Endothelial cell (in vitro differentiated cells): Measurements from ENCODE around the gene SLC66A2. TPM values are rescaled to one million over a fixed set of nuclear protein-coding genes. Genes with fewer than 3 reads are reported as not detected.

Source experiments
- DNase-seq: peaks from one replicate; pipeline ENCODE4 v3.0.0; 2021; ENCODE audit warnings: low spot score
- H3K27ac Mint-ChIP-seq: one replicate; pipeline ENCODE4 v1.8.0; 2021; ENCODE audit warnings: mixed read lengths, inconsistent platforms; ENCODE audit not compliant: unreplicated experiment
- H3K27me3 Mint-ChIP-seq: one replicate; pipeline ENCODE4 v1.8.0; 2021; ENCODE audit warnings: mild to moderate bottlenecking, moderate library complexity, mixed read lengths, inconsistent platforms; ENCODE audit not compliant: unreplicated experiment
- H3K36me3 Mint-ChIP-seq: one replicate; pipeline ENCODE4 v1.8.0; 2021; ENCODE audit warnings: mild to moderate bottlenecking, low read depth, mixed read lengths, inconsistent platforms; ENCODE audit not compliant: unreplicated experiment
- H3K4me1 Mint-ChIP-seq: one replicate; pipeline ENCODE4 v1.8.0; 2021; ENCODE audit warnings: mild to moderate bottlenecking, mixed read lengths, inconsistent platforms; ENCODE audit not compliant: unreplicated experiment
- H3K4me3 Mint-ChIP-seq: one replicate; pipeline ENCODE4 v1.8.0; 2021; ENCODE audit warnings: mild to moderate bottlenecking, mixed read lengths, inconsistent platforms; ENCODE audit not compliant: unreplicated experiment
- H3K9me3 Mint-ChIP-seq: one replicate; pipeline ENCODE4 v1.8.0; 2021; ENCODE audit warnings: mixed read lengths, inconsistent platforms; ENCODE audit not compliant: unreplicated experiment
- total RNA-seq: library from RNA; stranded (reverse); fragmentation: NEBNext Ultra II Directional; extraction: Animal tissue kit (Norgen Biotek cat#: 25700); gene quantifications from one replicate; pipeline ENCODE4 v1.2.1, GENCODE V29; 2021; ENCODE audit not compliant: unreplicated experiment
- TF ChIP-seq, protein P1 (sequence below): fragments of 200-600 bp; sonication (generic); IDR thresholded peaks from one replicate; pipeline ENCODE4 v1.5.0; 2021; ENCODE audit warnings: antibody characterized with exemption; ENCODE audit not compliant: unreplicated experiment

SLC66A2 gene
- total RNA-seq, 1 donor from 2014 or later: 31.8 TPM

DNA sequence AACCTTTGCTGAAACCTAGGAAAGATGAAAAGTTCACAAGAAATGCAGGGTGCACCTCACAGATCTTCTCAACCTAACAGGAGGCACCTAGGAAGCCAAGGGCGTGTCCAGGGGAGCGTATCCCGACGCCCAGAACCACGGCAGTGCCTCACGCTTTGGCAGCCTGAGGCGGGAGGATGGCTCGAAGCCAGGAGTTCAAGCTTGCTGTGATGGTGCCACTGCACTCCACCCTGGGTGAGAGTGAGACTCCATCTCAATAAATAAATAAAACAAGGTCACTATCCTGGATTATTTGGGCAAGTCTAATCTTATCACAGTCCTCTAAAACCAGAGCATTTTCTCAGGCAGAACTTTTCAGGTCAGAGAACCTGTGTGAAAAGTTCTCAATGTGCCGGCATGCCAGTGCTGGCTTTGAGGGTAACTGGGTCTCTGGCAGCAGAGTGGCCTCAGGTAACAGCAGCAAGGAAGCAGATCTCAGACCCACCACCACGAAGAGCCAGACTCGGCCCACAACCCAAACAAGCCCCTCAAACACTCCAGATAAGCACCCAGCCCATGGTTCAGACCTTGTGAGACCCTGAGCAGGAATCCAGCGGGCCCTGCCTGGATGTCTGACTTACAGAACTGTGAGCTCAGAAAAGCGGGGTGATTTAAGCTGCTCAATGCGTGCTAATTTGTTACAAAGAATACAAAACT, 24.7 kb upstream of the SLC66A2 start:
- no peak overlapping the region for H3K27ac Mint-ChIP-seq
- no peak for DNase-seq
- H3K36me3 Mint-ChIP-seq: peaks cover 24% of the 10 kb centered on the region
- no peak overlapping the region for H3K4me3 Mint-ChIP-seq
- no peaks in the 10 kb centered on the region for H3K9me3 Mint-ChIP-seq
- TF ChIP-seq, protein P1, sequence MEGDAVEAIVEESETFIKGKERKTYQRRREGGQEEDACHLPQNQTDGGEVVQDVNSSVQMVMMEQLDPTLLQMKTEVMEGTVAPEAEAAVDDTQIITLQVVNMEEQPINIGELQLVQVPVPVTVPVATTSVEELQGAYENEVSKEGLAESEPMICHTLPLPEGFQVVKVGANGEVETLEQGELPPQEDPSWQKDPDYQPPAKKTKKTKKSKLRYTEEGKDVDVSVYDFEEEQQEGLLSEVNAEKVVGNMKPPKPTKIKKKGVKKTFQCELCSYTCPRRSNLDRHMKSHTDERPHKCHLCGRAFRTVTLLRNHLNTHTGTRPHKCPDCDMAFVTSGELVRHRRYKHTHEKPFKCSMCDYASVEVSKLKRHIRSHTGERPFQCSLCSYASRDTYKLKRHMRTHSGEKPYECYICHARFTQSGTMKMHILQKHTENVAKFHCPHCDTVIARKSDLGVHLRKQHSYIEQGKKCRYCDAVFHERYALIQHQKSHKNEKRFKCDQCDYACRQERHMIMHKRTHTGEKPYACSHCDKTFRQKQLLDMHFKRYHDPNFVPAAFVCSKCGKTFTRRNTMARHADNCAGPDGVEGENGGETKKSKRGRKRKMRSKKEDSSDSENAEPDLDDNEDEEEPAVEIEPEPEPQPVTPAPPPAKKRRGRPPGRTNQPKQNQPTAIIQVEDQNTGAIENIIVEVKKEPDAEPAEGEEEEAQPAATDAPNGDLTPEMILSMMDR: no peak
- peaks cover 3% of the 10 kb centered on the region for H3K4me1 Mint-ChIP-seq
- H3K27me3 Mint-ChIP-seq: peaks cover 4% of the 10 kb centered on the region

DNA sequence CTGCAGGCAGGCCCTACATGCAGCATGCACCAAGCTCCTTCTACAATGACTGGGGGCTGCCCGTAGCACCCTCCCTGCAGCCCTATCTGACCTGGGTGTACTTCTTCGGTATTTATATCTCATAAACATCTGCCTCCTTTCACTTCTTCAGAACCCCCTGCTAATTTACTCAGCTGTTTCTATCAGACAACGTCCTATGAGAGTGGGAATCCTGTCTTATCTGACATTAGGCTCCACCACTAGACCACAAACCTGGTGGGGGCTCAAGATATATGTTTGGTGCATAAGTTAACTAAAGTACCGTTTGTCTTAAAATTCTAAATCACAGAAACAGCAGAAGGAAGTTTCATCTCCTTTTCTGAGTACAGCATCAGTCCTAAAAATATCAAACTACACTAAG, 23.6 kb upstream of the SLC66A2 start:
- no peak overlapping the region for H3K4me3 Mint-ChIP-seq
- DNase-seq: no peak
- no peaks in the 10 kb centered on the region for H3K9me3 Mint-ChIP-seq
- H3K4me1 Mint-ChIP-seq: peaks cover 3% of the 10 kb centered on the region
- TF ChIP-seq, protein P1: no peak
- no peak overlapping the region for H3K27ac Mint-ChIP-seq
- H3K27me3 Mint-ChIP-seq: peaks cover 4% of the 10 kb centered on the region
- peaks cover 27% of the 10 kb centered on the region for H3K36me3 Mint-ChIP-seq

DNA sequence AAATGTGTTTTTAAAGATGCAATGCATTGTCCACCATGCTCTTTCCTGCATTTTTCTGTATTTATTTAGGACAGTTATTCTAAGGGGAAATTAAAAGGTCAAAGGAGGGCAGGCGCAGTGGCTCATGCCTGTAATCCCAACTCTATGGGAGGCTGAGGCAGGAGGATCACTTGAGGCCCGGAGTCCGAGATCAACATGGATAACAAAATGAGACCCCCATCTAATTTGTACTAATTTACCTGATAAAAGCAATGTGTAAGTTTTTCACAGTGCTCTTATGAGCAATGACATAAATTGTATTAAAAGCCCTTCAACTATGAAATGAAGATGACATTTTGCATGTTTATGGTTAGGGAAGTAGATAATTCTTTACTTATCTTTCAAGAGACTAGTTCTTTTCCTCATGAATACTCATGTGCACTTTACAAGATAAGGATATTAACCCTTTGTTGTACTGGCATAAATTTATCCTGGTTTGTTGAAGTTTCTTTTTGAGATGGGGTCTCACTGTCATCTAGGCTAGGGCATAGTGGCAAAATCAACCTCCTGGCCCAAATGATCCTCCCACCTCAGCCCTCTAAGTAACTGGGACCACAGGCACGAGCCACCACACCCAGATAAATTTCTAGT, 22.7 kb upstream of the SLC66A2 start:
- DNase-seq: no peak
- peaks cover 4% of the 10 kb centered on the region for H3K27me3 Mint-ChIP-seq
- peaks cover 27% of the 10 kb centered on the region for H3K36me3 Mint-ChIP-seq
- no peaks in the 10 kb centered on the region for H3K9me3 Mint-ChIP-seq
- TF ChIP-seq, protein P1: no peak
- H3K27ac Mint-ChIP-seq: no peak overlapping the region
- H3K4me3 Mint-ChIP-seq: no peak overlapping the region
- no peaks in the 10 kb centered on the region for H3K4me1 Mint-ChIP-seq

DNA sequence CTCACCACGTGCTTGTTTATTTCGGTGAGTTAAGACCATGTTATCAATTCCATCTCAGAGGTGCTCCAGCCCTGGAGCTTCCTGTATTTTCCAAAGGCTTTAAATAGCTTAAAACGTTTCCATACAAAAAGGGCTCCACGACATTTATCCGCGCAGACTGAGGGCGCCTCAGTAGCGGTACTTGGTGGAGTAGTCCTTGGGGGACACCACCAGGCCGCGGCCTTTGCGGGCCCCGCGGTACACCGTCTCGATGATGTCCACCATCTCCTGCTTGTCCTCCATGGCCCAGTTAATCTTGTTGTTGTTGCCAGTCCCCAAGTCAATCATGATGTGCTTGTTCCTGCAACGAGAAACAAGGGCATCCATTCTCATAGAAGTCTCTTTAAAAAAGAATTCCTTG, 22.1 kb upstream of the SLC66A2 start:
- Mint-ChIP-seq H3K4me3 (no peak overlapping the region), H3K27ac (no peak overlapping the region), H3K27me3 (peaks cover 4% of the 10 kb centered on the region), H3K4me1 (no peaks in the 10 kb centered on the region), H3K36me3 (peaks cover 27% of the 10 kb centered on the region), H3K9me3 (no peaks in the 10 kb centered on the region)
- TF ChIP-seq, protein P1: no peak
- no peak for DNase-seq

DNA sequence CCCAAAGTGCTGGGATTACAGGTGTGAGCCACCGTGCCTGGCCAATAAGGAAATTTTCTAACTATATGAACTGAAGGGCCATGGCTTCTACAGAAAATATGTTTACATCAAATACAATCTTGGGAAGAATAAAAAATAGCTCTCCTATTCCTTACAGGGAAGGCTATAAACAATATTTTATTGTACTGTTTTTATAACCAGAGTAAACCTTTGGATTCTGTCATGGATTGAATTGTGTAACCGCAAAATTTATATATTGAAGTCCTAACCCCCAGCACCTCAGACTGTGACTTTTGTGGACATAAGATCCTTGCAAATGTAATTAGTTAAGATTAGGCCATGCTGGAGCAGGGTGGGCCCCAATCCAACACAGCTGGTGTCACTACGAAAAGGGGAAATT, 21.3 kb upstream of the SLC66A2 start:
- Mint-ChIP-seq H3K4me1 (no peaks in the 10 kb centered on the region), H3K27ac (no peak overlapping the region), H3K4me3 (no peak overlapping the region), H3K9me3 (no peaks in the 10 kb centered on the region), H3K36me3 (peaks cover 24% of the 10 kb centered on the region), H3K27me3 (peaks cover 4% of the 10 kb centered on the region)
- TF ChIP-seq, protein P1: no peak
- no peak for DNase-seq
